ENCODE data around the gene KMT5B. TPM values are rescaled to one million over a fixed set of nuclear protein-coding genes. Genes with fewer than 3 reads are reported as not detected.

The KMT5B gene
- total and polyA plus RNA-seq, 2 donors (not counting 1 experiment from before 2014, with no cell fraction given), result 13.4 to 77.8 TPM

- H3K4me3 ChIP-seq (ENCODE audit: control extremely low read depth in 1 of 5, extremely low read depth in 1 of 5, insufficient read depth in 1 of 5, low read depth in 2 of 5, low read length in 4 of 5), result no peak overlapping the region
- WGBS (ENCODE audit: insufficient coverage), result 95% methylated on average over 8 of the region's 9 CpGs
- Mint-ChIP-seq H3K27me3 (no peaks in the 10 kb centered on the region), H3K4me1 (peaks cover 21% of the 10 kb centered on the region), H3K27ac (no peak overlapping the region), H3K4me3 (no peak overlapping the region), H3K9me3 (ENCODE audit: insufficient read depth) (no peaks in the 10 kb centered on the region)
- ChIA-PET CTCF (interaction anchor here (1.2 to 10.0 kb wide), 8 partner anchors 10 to 207 kb away, joined by 3 to 427 read pairs (median 30); partner anchors contain the start of gene C11orf24), POLR2A (interaction anchor here (2.3 kb wide), 1 partner anchor 15 kb away, joined by 14 read pairs; the partner anchor contains the start of gene C11orf24)
- H3K27me3 ChIP-seq (replicated peaks in 1 of 4; ENCODE audit: control extremely low read depth in 1 of 4, control insufficient read depth in 3 of 4, insufficient read depth in 4 of 4, low read length in 3 of 4), result no peaks in the 10 kb centered on the region
- H3K79me2 ChIP-seq (ENCODE audit: control insufficient read depth, insufficient read depth, low read length), result peaks cover 7% of the 10 kb centered on the region
- peaks cover 1 to 7% of the 10 kb centered on the region in 2 experiments for H3K36me3 ChIP-seq (replicated peaks in 1 of 2; ENCODE audit: control extremely low read depth in 1 of 2, control insufficient read depth in 1 of 2, extremely low read depth in 1 of 2, insufficient read depth in 2 of 2, low read length in 1 of 2)
- H3K9ac ChIP-seq (ENCODE audit: low read length), result no peak overlapping the region
- ATAC-seq (ENCODE audit: low read depth), result no peak
- no peaks in the 10 kb centered on the region for H4K20me1 ChIP-seq (ENCODE audit: control insufficient read depth, insufficient read depth, low read length, poor library complexity, severe bottlenecking)
- intact Hi-C loops (cut with micrococcal nuclease), result loop anchor here (2.0 kb wide), 1 partner anchor 44 kb away; the partner anchor contains the start of gene KMT5B
- no peak overlapping the region for H3K27ac ChIP-seq (ENCODE audit: low read length in 2 of 2)
- no peak for TF ChIP-seq EZH2 (IDR thresholded peaks at IDR 0.05; ENCODE audit: borderline replicate concordance, insufficient read depth, low read depth, low read length, poor library complexity, severe bottlenecking)
- TF ChIP-seq CTCF (IDR thresholded peaks at IDR 0.05), result no peak
- H3K9me3 ChIP-seq (ENCODE audit: control extremely low read depth in 1 of 3, control insufficient read depth in 2 of 3, insufficient read depth in 1 of 3, low read length in 2 of 3), result peaks cover 0 to 6% (median 0%) of the 10 kb centered on the region in 3 donors
- no peak overlapping the region for H3K4me2 ChIP-seq (replicated peaks; ENCODE audit: low read depth, low read length, poor library complexity, severe bottlenecking)
- no peak for DNase-seq
- peaks cover 11 to 21% of the 10 kb centered on the region in 2 donors for H3K4me1 ChIP-seq (ENCODE audit: control insufficient read depth in 2 of 2, insufficient read depth in 2 of 2, low read length in 2 of 2)
- no peak overlapping the region for H2AFZ ChIP-seq (ENCODE audit: insufficient read depth, low read depth, low read length, poor library complexity, severe bottlenecking)
Observed at GRCh38 chr11:68256331-68256741, 43.2 kb upstream of the KMT5B start.

GRCh38 chr11:68255526-68255925 is 42.4 kb upstream of the KMT5B start:
- TF ChIP-seq CTCF (IDR thresholded peaks at IDR 0.05) (no peak), EZH2 (IDR thresholded peaks at IDR 0.05; ENCODE audit: borderline replicate concordance, insufficient read depth, low read depth, low read length, poor library complexity, severe bottlenecking) (no peak)

More at GRCh38 chr11:68255526-68255925, 42.4 kb upstream of the KMT5B start:
- H3K9ac ChIP-seq (ENCODE audit: low read length), result no peak overlapping the region
- ATAC-seq (ENCODE audit: low read depth) (no peak), DNase-seq (no peak)
- no peaks in the 10 kb centered on the region for H3K9me3 Mint-ChIP-seq (ENCODE audit: insufficient read depth)
- no peak overlapping the region for H3K27ac Mint-ChIP-seq
- intact Hi-C loops (cut with micrococcal nuclease), result no loop called here
- WGBS (ENCODE audit: insufficient coverage), result 78% methylated on average over 10 of the region's 13 CpGs
- peaks cover 7% of the 10 kb centered on the region for H3K79me2 ChIP-seq (ENCODE audit: control insufficient read depth, insufficient read depth, low read length)
- H3K4me2 ChIP-seq (replicated peaks; ENCODE audit: low read depth, low read length, poor library complexity, severe bottlenecking), result no peak overlapping the region
- peaks cover 11 to 21% of the 10 kb centered on the region in 2 donors for H3K4me1 ChIP-seq (ENCODE audit: control insufficient read depth in 2 of 2, insufficient read depth in 2 of 2, low read length in 2 of 2)
- ChIA-PET CTCF (interaction anchor here (0.6 to 10.0 kb wide), 4 partner anchors 11 to 44 kb away, joined by 3 to 427 read pairs (median 96); partner anchors contain the start of gene C11orf24), POLR2A (no interaction called here)
- H3K27me3 Mint-ChIP-seq, result no peaks in the 10 kb centered on the region
- peaks cover 21% of the 10 kb centered on the region for H3K4me1 Mint-ChIP-seq
- no peaks in the 10 kb centered on the region for H4K20me1 ChIP-seq (ENCODE audit: control insufficient read depth, insufficient read depth, low read length, poor library complexity, severe bottlenecking)
- H3K27me3 ChIP-seq (replicated peaks in 1 of 4; ENCODE audit: control extremely low read depth in 1 of 4, control insufficient read depth in 3 of 4, insufficient read depth in 4 of 4, low read length in 3 of 4), result no peaks in the 10 kb centered on the region
- H3K9me3 ChIP-seq (ENCODE audit: control extremely low read depth in 1 of 3, control insufficient read depth in 2 of 3, insufficient read depth in 1 of 3, low read length in 2 of 3), result peaks cover 0 to 6% (median 0%) of the 10 kb centered on the region in 3 donors
- no peak overlapping the region for H3K27ac ChIP-seq (ENCODE audit: low read length in 2 of 2)
- no peak overlapping the region for H3K4me3 ChIP-seq (ENCODE audit: control extremely low read depth in 1 of 5, extremely low read depth in 1 of 5, insufficient read depth in 1 of 5, low read depth in 2 of 5, low read length in 4 of 5)
- no peak overlapping the region for H3K4me3 Mint-ChIP-seq
- peaks cover 1% of the 10 kb centered on the region in 2 experiments for H3K36me3 ChIP-seq (replicated peaks in 1 of 2; ENCODE audit: control extremely low read depth in 1 of 2, control insufficient read depth in 1 of 2, extremely low read depth in 1 of 2, insufficient read depth in 2 of 2, low read length in 1 of 2)
- H2AFZ ChIP-seq (ENCODE audit: insufficient read depth, low read depth, low read length, poor library complexity, severe bottlenecking), result no peak overlapping the region

Data from B cell (primary cell).